ENCODE data around the gene ACTBL2.

Gene ACTBL2

DNA sequence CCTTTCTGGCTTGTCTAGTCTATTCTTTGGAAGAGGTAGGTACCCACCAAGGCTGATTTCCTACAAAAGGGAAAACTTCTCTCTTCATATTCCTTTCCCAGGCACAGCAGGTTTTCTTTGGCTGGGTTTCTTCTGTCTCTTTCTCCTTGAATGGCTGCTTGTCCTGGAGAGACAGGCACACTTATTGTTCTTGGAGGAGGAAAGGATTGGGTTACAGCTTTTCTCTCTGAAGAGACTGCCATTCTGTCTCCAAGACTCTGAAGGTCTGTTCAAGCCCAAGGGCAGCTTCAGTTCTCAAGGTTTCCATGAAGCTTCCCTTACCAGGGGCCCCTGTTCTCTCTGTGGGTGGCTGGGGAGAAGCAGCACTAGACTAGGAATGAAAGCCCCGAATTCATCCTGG, 33.9 kb downstream of the ACTBL2 start:
- DNase-seq (ENCODE audit: low read depth): no peak

DNA sequence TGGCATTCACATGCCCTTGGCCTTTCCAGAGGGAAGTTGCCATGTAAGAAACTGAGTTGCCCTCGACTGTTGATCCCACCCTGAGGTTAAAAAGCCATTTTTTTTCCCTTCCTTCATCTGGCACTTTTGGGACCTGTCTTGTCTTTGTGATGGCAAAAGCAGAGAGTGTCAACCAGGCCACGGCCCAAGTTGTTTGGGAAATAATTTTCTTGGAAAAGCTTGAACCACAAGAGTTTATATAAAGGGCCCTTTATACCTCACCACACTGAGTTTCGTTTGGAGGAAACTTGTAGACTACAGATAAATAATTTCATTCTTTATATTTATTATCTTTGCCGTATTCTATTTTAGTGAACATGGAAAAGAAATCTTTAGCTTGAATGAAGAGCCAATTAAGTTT, 34.3 kb downstream of the ACTBL2 start:
- no peak for DNase-seq (ENCODE audit: low read depth)

DNA sequence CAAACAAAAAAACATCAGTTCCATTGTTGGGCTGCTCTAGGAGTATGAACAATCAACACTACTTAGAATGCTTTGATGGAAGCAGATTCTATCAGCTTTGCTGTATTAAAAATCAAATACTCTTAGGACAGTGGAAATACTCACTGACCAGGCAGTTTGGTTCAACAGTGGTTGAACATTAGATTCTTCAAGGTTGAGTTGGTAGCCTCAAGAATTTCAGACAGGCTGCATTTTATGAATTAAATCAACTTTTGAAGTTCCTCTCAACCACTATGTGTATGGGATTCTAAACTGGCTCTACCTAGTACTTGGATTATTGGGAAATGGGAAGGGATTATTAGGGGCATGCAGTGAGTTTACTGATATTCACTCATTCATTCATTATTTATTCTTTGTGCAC, 35.0 kb downstream of the ACTBL2 start:
- DNase-seq (ENCODE audit: low read depth): no peak

GRCh38 chr5:57446966-57447365, 35.6 kb downstream of the ACTBL2 start:
- no peak for DNase-seq (ENCODE audit: low read depth)

- no peak for DNase-seq (ENCODE audit: low read depth)
These were observed 36.9 kb downstream of the ACTBL2 start for GRCh38 chr5:57445705-57446037.

DNA sequence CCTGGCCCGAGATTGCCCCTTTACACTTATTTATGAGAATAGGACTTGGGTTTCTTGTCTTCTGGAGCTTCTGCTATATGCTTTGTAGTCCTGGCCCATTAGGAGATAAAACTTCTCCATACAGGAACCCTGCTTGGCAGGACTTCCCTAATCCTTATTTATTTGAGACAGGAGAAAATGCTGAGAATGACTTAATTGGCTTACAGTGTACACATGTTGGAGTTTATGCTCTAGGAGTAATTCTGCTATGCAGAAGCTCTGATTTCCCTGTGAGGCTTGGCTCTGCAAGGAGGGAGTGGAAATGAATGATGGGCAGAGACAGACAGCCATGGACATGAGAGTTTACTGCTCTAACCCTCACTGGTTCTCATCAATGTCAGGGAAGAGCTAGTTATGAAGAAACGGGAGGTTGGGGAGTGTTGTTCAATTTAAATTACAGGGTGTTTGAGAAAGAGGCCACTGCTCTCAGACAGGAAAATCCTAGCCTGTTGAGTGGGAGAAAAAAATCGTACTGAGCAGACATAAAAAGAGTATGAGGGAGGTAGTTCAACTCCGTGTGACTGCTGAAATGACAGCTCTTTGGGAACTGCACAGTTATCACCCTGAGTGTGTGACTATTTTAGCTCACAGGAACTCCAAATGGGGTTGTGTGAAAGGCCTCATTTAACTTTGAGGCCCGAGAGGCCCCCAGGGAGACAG, 37.5 kb downstream of the ACTBL2 start:
- DNase-seq (ENCODE audit: low read depth): no peak

- DNase-seq (ENCODE audit: low read depth): no peak
These were observed 40.4 kb downstream of the ACTBL2 start for GRCh38 chr5:57442080-57442839.

DNA sequence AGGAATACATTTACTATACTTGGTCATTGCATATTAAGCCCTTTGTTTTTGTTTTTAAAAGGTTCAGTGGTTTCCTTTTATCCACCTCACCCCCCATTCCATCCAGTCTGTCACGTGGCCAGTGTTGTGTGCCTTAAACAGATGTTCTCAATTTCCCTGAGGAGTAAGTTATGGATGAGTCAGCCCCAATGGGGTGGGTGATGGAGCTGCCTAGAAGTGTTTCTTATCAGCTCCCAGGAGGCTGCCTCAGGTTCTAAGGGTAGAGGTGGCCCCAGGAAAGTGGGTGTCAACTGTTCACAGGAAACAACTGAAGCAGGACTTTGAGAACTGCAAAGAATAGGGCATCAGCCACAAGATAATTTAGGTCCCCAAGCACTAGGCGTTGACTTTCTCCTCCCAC, 41.1 kb downstream of the ACTBL2 start:
- DNase-seq (ENCODE audit: low read depth): no peak

- no peak for DNase-seq (ENCODE audit: low read depth)
These were observed 43.0 kb downstream of the ACTBL2 start for GRCh38 chr5:57439601-57440000.

- no peak for DNase-seq (ENCODE audit: low read depth)
These were observed 44.4 kb downstream of the ACTBL2 start for GRCh38 chr5:57437976-57438805.

GRCh38 chr5:57436586-57436985, 46.0 kb downstream of the ACTBL2 start:
- no peak for DNase-seq (ENCODE audit: low read depth)

- DNase-seq (ENCODE audit: low read depth): no peak
These were observed 46.9 kb downstream of the ACTBL2 start for GRCh38 chr5:57435701-57436134.

DNA sequence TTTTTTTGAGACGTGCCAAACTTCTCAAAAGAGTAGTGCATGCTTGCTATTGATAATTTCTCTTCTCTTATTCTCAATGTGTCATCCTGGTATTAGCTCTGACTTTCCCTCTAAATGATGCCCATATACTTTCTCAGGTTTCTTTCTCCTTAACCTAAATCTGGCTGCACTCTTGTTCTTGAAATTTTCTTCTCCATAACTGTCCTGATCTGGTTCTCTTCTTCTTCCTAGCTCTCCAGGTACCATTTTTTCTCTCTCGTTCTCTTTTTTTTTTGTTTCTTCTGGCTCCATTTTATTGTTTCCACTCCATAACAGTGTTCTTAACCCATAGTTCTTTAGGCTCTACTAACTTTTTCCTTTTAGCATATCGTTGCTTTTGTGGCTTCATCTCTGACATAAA, 47.9 kb downstream of the ACTBL2 start:
- DNase-seq (ENCODE audit: low read depth): no peak

- DNase-seq (ENCODE audit: low read depth): no peak
These were observed 48.4 kb downstream of the ACTBL2 start for GRCh38 chr5:57434227-57434640.

GRCh38 chr5:57432876-57433275, 49.7 kb downstream of the ACTBL2 start:
- DNase-seq (ENCODE audit: low read depth): no peak

GRCh38 chr5:57431759-57432158, 50.9 kb downstream of the ACTBL2 start:
- DNase-seq (ENCODE audit: low read depth): no peak
